A549 (cell line): Measurements from ENCODE around the gene GNA15. TPM values are rescaled to one million over a fixed set of nuclear protein-coding genes. Genes with fewer than 3 reads are reported as not detected.
"Not testable (repeated sequence)": the region's sequence is repeated elsewhere in the genome, so short reads cannot be mapped to it uniquely, and the experiment has no call there.

ENCODE experiments used
- ATAC-seq, 2 experiments: fragments of 200-7000 bp in 1 of 2; fragments of >200 bp in 1 of 2; cut with Nextera tagmentation in 1 of 2; cut with Tn5 transposase in 1 of 2; 3 replicates each; pipeline versions ENCODE4 v1.8.0 to v1.9.1; 2018 to 2020; ENCODE audit warnings: mild to moderate bottlenecking in 1 of 2, moderate library complexity in 1 of 2
- CTCF ChIA-PET: fragments of 300-600 bp; sonication (Branson Sonifier 250); formaldehyde crosslinking; extraction: SDS; loops from one replicate; lab custom pipeline; 2021; ENCODE audit warnings: antibody characterized with exemption, inconsistent platforms; lab: Yijun Ruan, JAX
- POLR2A ChIA-PET: fragments of 350-600 bp; formaldehyde crosslinking; extraction: SDS; loops from one replicate; lab custom pipeline; 2021; ENCODE audit warnings: antibody characterized with exemption, inconsistent platforms; lab: Yijun Ruan, JAX
- DNase-seq, 2 experiments: peaks; one replicate each; pipeline versions ENCODE4 v3.0.0 to v3.0.0-alpha.2; 2011 to 2016; ENCODE audit warnings: low read depth in 1 of 2, low spot score in 1 of 2
- FAIRE-seq: peaks from 2 replicates; lab custom pipeline; 2011; peaks lifted over from hg19 to GRCh38; lab: Jason Lieb, UNC
- H3K27ac ChIP-seq, 2 experiments: fragments of >200 bp; sonication (Bioruptor Twin); formaldehyde crosslinking; 3 replicates each; pipeline ENCODE4 v1.5.1; 2016 to 2017
- H3K4me1 ChIP-seq: fragments of >200 bp; sonication (Bioruptor Twin); formaldehyde crosslinking; 3 replicates; pipeline ENCODE4 v1.6.1; 2016
- H3K4me2 ChIP-seq: fragments of >200 bp; sonication (Bioruptor Twin); formaldehyde crosslinking; 3 replicates; pipeline ENCODE4 v1.6.1; 2016
- H3K4me3 ChIP-seq: fragments of >200 bp; sonication (Bioruptor Twin); formaldehyde crosslinking; 3 replicates; pipeline ENCODE4 v1.5.1; 2016
- H3K9me3 ChIP-seq: fragments of >200 bp; sonication (Bioruptor Twin); formaldehyde crosslinking; 3 replicates; pipeline ENCODE4 v1.6.1; 2016
- CBX8 ChIP-seq: fragments of 200-600 bp; sonication (generic); IDR thresholded peaks from 2 replicates; pipeline ENCODE4 v1.6.1; 2016
- CEBPB ChIP-seq, 2 experiments: fragments of >200 bp in 1 of 2; sonication (Bioruptor Twin) in 1 of 2; formaldehyde crosslinking in 1 of 2; IDR thresholded peaks; 2 replicates each; pipeline ENCODE4 v1.6.1; 2012 to 2016
- CHD4 ChIP-seq: fragments of 200-600 bp; sonication (generic); IDR thresholded peaks from 2 replicates; pipeline ENCODE4 v1.6.1; 2016; ENCODE audit warnings: antibody characterized with exemption, mild to moderate bottlenecking, borderline replicate concordance
- FOSB ChIP-seq: fragments of 250-450 bp; sonication (Bioruptor Pico); IDR thresholded peaks from 2 replicates; pipeline ENCODE4 v1.5.0; 2020; ENCODE audit warnings: mild to moderate bottlenecking, moderate library complexity
- GATA3 ChIP-seq: IDR thresholded peaks from 2 replicates; pipeline ENCODE4 v1.6.1; 2012; ENCODE audit warnings: borderline replicate concordance
- HDAC2 ChIP-seq: fragments of 200-600 bp; sonication (generic); IDR thresholded peaks from 2 replicates; pipeline ENCODE4 v1.6.1; 2016
- HOXB13 ChIP-seq: fragments of 250-450 bp; sonication (Bioruptor Pico); IDR thresholded peaks from 2 replicates; pipeline ENCODE4 v1.5.0; 2020; ENCODE audit warnings: low read depth, mild to moderate bottlenecking, moderate library complexity
- HOXB5 ChIP-seq: fragments of 250-450 bp; sonication (Bioruptor Pico); IDR thresholded peaks from 2 replicates; pipeline ENCODE4 v1.5.0; 2020; ENCODE audit warnings: mild to moderate bottlenecking, moderate library complexity
- JUNB ChIP-seq: fragments of >200 bp; sonication (Bioruptor Twin); formaldehyde crosslinking; IDR thresholded peaks from 2 replicates; pipeline ENCODE4 v1.6.1; 2016
- MAX ChIP-seq: IDR thresholded peaks from 2 replicates; pipeline ENCODE4 v1.6.1; 2012
- MYC ChIP-seq: IDR thresholded peaks from 2 replicates; pipeline ENCODE4 v1.6.1; 2012; ENCODE audit warnings: mild to moderate bottlenecking, inconsistent platforms, low read length, improper control_type of control experiment, borderline replicate concordance
- NPAS2 ChIP-seq: fragments of 250-450 bp; sonication (Bioruptor Pico); IDR thresholded peaks from 2 replicates; pipeline ENCODE4 v1.8.0; 2022; ENCODE audit warnings: mild to moderate bottlenecking, moderate library complexity, borderline replicate concordance
- POLR2A ChIP-seq: IDR thresholded peaks from 2 replicates; pipeline ENCODE4 v1.6.1; 2012; ENCODE audit warnings: mild to moderate bottlenecking, low read length
- POLR2AphosphoS2 ChIP-seq: conservative IDR thresholded peaks from 2 replicates; pipeline ENCODE4 v1.6.1; 2012; ENCODE audit warnings: low read length, improper control_type of control experiment, inconsistent platforms
- REST ChIP-seq: fragments of 200-600 bp; sonication (generic); IDR thresholded peaks from 2 replicates; pipeline ENCODE4 v1.6.1; 2016; ENCODE audit warnings: antibody characterized with exemption, mild to moderate bottlenecking, moderate library complexity
- RFX5 ChIP-seq: fragments of 450-650 bp; IDR thresholded peaks from 2 replicates; pipeline ENCODE4 v1.7.1; 2014; ENCODE audit warnings: antibody characterized with exemption, mild to moderate bottlenecking, moderate library complexity
- RNF2 ChIP-seq: fragments of 200-600 bp; sonication (generic); IDR thresholded peaks from 2 replicates; pipeline ENCODE4 v1.6.1; 2016; ENCODE audit warnings: low read depth, mild to moderate bottlenecking, antibody characterized with exemption, moderate library complexity, borderline replicate concordance
- TFCP2L1 ChIP-seq: fragments of 250-450 bp; sonication (Bioruptor Pico); IDR thresholded peaks from 2 replicates; pipeline ENCODE4 v1.5.0; 2021; ENCODE audit warnings: mild to moderate bottlenecking
- ZSCAN20 ChIP-seq: fragments of 250-450 bp; sonication (Bioruptor Pico); IDR thresholded peaks from 2 replicates; pipeline ENCODE4 v1.8.0; 2022; ENCODE audit warnings: mild to moderate bottlenecking, moderate library complexity
- WGBS: methylation state at CpG from one replicate; pipeline ENCODE4 v1.1.6; 2017; ENCODE audit errors: missing lambda C conversion rate; 5-methylcytosine and 5-hydroxymethylcytosine counted together
- polyA minus RNA-seq: library from RNA; depleted of rRNA, polyadenylated mRNA; stranded (reverse); fragments of >200 nt; gene quantifications from 2 replicates; pipeline ENCODE4 v1.2.3, GENCODE V29; 2011; rRNA and poly(A)+ RNA removed
- polyA plus RNA-seq, 4 experiments: library from polyadenylated mRNA; depleted of rRNA in 3 of 4; stranded (reverse); fragments of >200 nt; fragmentation: RNase III in 1 of 4; extraction: RNeasy Plus Mini Kit Qiagen cat#74134 plus additional on column Dnase treatment in 1 of 4; gene quantifications; 2 replicates in 3 of 4; 3 replicates in 1 of 4; pipeline ENCODE4 v1.2.3, GENCODE V29; 2011 to 2017
- TF ChIP-seq, protein P1 (sequence below): IDR thresholded peaks from 2 replicates; pipeline ENCODE4 v1.6.1; 2012

Gene GNA15, protein sequence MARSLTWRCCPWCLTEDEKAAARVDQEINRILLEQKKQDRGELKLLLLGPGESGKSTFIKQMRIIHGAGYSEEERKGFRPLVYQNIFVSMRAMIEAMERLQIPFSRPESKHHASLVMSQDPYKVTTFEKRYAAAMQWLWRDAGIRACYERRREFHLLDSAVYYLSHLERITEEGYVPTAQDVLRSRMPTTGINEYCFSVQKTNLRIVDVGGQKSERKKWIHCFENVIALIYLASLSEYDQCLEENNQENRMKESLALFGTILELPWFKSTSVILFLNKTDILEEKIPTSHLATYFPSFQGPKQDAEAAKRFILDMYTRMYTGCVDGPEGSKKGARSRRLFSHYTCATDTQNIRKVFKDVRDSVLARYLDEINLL
- polyA plus RNA-seq (2011; rRNA removed) (0.06 and 0.07 TPM in 2 replicates), polyA plus RNA-seq (2017; fragmentation: RNase III; extraction: RNeasy Plus Mini Kit Qiagen cat#74134 plus additional on column Dnase treatment) (0.04 TPM in 1 of 3 replicates, not detected in the others), polyA minus RNA-seq (not detected in 2 replicates)
- polyA plus RNA-seq (2012; cell fraction: cytosol; rRNA removed) = 0.07 and 0.10 TPM in 2 replicates
- 0.16 TPM in 1 of 2 replicates, not detected in the other for polyA plus RNA-seq (2012; cell fraction: nucleus; rRNA removed)

- H3K9me3 ChIP-seq = no peaks in the 10 kb centered on the region
- ATAC-seq (no peak), DNase-seq (no peak), FAIRE-seq (no peak)
- no peaks in the 10 kb centered on the region for H3K4me1 ChIP-seq
- TF ChIP-seq RFX5 (no peak), CEBPB (IDR thresholded peaks at IDR 0.05) (no peak), JUNB (no peak), HOXB5 (CRISPR knock-in tag) (no peak), POLR2AphosphoS2 (no peak), HDAC2 (no peak), REST (no peak), CHD4 (no peak), CBX8 (no peak), FOSB (CRISPR knock-in tag) (no peak), ZSCAN20 (CRISPR knock-in tag) (no peak), MAX (no peak), MYC (no peak), RNF2 (no peak), POLR2A (no peak), NPAS2 (no peak), GATA3 (no peak)
- TF ChIP-seq, protein P1, sequence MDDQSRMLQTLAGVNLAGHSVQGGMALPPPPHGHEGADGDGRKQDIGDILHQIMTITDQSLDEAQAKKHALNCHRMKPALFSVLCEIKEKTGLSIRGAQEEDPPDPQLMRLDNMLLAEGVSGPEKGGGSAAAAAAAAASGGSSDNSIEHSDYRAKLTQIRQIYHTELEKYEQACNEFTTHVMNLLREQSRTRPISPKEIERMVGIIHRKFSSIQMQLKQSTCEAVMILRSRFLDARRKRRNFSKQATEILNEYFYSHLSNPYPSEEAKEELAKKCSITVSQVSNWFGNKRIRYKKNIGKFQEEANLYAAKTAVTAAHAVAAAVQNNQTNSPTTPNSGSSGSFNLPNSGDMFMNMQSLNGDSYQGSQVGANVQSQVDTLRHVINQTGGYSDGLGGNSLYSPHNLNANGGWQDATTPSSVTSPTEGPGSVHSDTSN = no peak
- H3K27ac ChIP-seq = no peak within 1 kb of the TSS; a peak in 1 of 6 replicates
- ChIA-PET CTCF (interaction anchor here (1.0 to 1.4 kb wide), 2 partner anchors 10 to 24 kb away, joined by 3 read pairs; no protein-coding TSS in a partner anchor), POLR2A (no interaction called here)
- 87% methylated on average over 18 of the region's 40 CpGs for WGBS
- H3K4me3 ChIP-seq = no peak within 1 kb of the TSS
- no peak within 1 kb of the TSS for H3K4me2 ChIP-seq
Observed at GRCh38 chr19:3135961-3136683, at the start of gene GNA15. Gene GNA15, plus strand, starts transcription at chr19:3136033. Its CDS starts 418 bp downstream, at chr19:3136451.

DNA sequence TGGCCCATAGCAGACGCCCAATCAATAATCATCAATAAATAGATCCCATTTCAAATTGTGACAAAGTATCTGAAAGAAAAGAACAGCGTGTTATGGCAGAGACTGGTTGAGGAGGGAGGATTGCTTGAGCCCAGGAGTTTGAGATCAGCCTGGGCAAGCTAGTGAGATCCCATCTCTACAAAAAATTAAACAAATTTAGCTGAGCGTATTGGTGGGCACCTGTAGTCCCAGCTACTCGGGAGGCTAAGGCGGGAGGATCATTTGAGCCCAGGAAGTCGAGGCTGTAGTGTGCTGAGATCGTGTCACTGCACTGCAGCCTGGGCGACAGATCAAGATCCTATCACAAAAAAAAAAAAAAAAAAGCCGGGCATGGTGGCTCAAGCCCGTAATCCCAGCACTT is 48.1 kb upstream of the GNA15 start:
- Histone ChIP-seq H3K27ac (no peak overlapping the region), H3K4me3 (no peak overlapping the region), H3K9me3 (no peaks in the 10 kb centered on the region)
- no peak for ATAC-seq
- 64% methylated on average over 8 of the region's 10 CpGs for WGBS
- TF ChIP-seq CHD4 (no peak), TFCP2L1 (CRISPR knock-in tag) (no peak), HOXB13 (no peak), MYC (no peak), ZSCAN20 (CRISPR knock-in tag) (no peak)
- TF ChIP-seq, all 56 proteins: peak for 0
- H3K4me1 ChIP-seq = no peaks in the 10 kb centered on the region
- DNase-seq (no peak), FAIRE-seq (no peak)
- ChIA-PET CTCF (interaction anchor here (1.0 to 2.7 kb wide), 2 partner anchors 12 to 16 kb away, joined by 3 to 12 read pairs; no protein-coding TSS in a partner anchor), POLR2A (interaction anchor here (0.7 kb wide), 1 partner anchor 33 kb away, joined by 3 read pairs; no protein-coding TSS in a partner anchor)
- H3K4me2 ChIP-seq = no peak overlapping the region

DNA sequence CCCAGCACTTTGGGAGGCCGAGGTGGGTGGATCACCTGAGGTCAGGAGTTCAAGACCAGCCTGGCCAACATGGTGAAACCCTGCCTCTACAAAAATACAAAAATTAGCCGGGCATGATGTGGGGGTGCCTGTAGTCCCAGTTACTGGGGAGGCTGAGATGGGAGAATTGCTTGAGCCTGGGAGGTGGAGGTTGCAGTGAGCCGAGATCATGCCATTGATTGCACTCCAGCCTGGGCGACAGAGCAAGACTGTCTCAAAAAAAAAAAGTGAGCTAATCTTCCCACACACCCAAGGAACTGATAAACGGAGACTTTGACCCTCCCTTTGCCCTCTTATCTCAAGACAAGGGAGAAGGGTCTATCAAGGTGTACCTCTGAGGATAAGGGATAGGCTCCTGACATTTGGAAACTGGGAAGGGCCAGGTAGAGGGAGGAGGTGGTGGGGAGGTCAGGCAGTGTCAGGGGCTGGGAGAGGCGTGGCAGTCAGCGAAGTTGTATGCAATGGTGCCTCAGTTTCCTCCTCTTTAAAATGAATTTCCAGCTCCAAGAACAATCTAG is 46.5 kb upstream of the GNA15 start:
- not testable (repeated sequence) for H3K4me3 ChIP-seq, DNase-seq, H3K9me3 ChIP-seq, ATAC-seq, H3K4me2 ChIP-seq, FAIRE-seq, H3K27ac ChIP-seq, H3K4me1 ChIP-seq
- 71% methylated on average over 7 of the region's 7 CpGs for WGBS
- ChIA-PET CTCF (interaction anchor here (1.2 to 3.0 kb wide), 5 partner anchors 10 to 40 kb away, joined by 3 to 15 read pairs (median 5); no protein-coding TSS in a partner anchor), POLR2A (interaction anchor here (0.6 kb wide), 1 partner anchor 139 kb away, joined by 3 read pairs; no protein-coding TSS in a partner anchor)
